SK-N-SH treated with all-trans-retinoic acid at 6 μM for 48 hours (cell line): ENCODE measurements around the gene OR2AT4.

Experiments used
- ARNTL ChIP-seq: fragments of 450-650 bp; formaldehyde crosslinking; IDR thresholded peaks from 2 replicates; pipeline ENCODE4 v1.5.0; 2020; ENCODE audit warnings: low read depth, mild to moderate bottlenecking, moderate library complexity, borderline replicate concordance
- BACH2 ChIP-seq: fragments of 250-450 bp; sonication (Bioruptor Pico); IDR thresholded peaks from 2 replicates; pipeline ENCODE4 v1.9.0; 2021; ENCODE audit warnings: mild to moderate bottlenecking, borderline replicate concordance
- CSDC2 ChIP-seq: fragments of 250-450 bp; sonication (Bioruptor Pico); IDR thresholded peaks from 2 replicates; pipeline ENCODE4 v1.5.0; 2020; ENCODE audit warnings: mild to moderate bottlenecking, moderate library complexity
- GLIS3 ChIP-seq: fragments of 250-450 bp; sonication (Bioruptor Pico); IDR thresholded peaks from 2 replicates; pipeline ENCODE4 v1.5.0; 2020; ENCODE audit warnings: mild to moderate bottlenecking, moderate library complexity
- OSR1 ChIP-seq: fragments of 250-450 bp; sonication (Bioruptor Pico); IDR thresholded peaks from 2 replicates; pipeline ENCODE4 v1.8.0; 2022; ENCODE audit warnings: moderate library complexity, mild to moderate bottlenecking, inconsistent platforms
- RARB ChIP-seq: fragments of 250-450 bp; sonication (Bioruptor Pico); IDR thresholded peaks from 2 replicates; pipeline ENCODE4 v1.8.0; 2021; ENCODE audit warnings: mild to moderate bottlenecking, moderate library complexity
- ZFP3 ChIP-seq: fragments of 250-450 bp; sonication (Bioruptor Pico); IDR thresholded peaks from 2 replicates; pipeline ENCODE4 v1.5.0; 2020; ENCODE audit warnings: mild to moderate bottlenecking, moderate library complexity
- ZFP30 ChIP-seq: fragments of 450-650 bp; formaldehyde crosslinking; IDR thresholded peaks from 2 replicates; pipeline ENCODE4 v1.5.0; 2022; ENCODE audit warnings: mild to moderate bottlenecking, moderate library complexity
- ZNF70 ChIP-seq: fragments of 450-650 bp; formaldehyde crosslinking; IDR thresholded peaks from 2 replicates; pipeline ENCODE4 v1.5.0; 2020; ENCODE audit warnings: mild to moderate bottlenecking, moderate library complexity
- TF ChIP-seq, protein P1 (sequence below): fragments of 250-450 bp; sonication (Bioruptor Pico); IDR thresholded peaks from 2 replicates; pipeline ENCODE4 v1.5.1; 2020; ENCODE audit warnings: low read depth, mild to moderate bottlenecking, moderate library complexity
- TF ChIP-seq, protein P2 (sequence below): fragments of 250-450 bp; sonication (Bioruptor Pico); IDR thresholded peaks from 2 replicates; pipeline ENCODE4 v1.8.0; 2021; ENCODE audit warnings: low read depth, mild to moderate bottlenecking, moderate library complexity, borderline replicate concordance
- TF ChIP-seq, protein P3 (sequence below): fragments of 250-450 bp; sonication (Bioruptor Pico); IDR thresholded peaks from 2 replicates; pipeline ENCODE4 v1.8.0; 2020; ENCODE audit warnings: mild to moderate bottlenecking, moderate library complexity, borderline replicate concordance

DNA sequence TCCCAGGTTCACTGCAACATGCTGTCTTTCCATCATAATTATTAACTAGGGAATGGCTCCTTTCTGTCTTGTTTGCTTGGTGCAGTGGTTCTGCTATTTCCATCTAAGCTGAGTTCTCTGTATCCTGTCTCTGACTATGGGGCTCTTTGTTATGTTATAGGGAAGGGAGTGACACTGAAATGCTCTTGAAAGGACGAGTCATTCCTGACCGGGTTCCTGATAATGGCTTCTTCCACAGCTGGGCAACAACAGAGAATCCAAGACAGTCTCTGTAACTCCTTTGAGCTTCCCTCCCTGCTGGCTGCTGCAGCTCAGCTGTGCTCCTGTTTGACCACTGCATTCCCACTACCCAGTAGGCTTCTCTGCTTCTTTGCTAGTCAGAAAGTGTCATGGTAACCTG, 24.1 kb downstream of the OR2AT4 start:
- no peak for TF ChIP-seq BACH2
- no peak for TF ChIP-seq ZFP3 (CRISPR knock-in tag)
- TF ChIP-seq GLIS3 (CRISPR knock-in tag), result no peak
- no peak for TF ChIP-seq ARNTL (CRISPR knock-in tag)
- TF ChIP-seq, protein P1, sequence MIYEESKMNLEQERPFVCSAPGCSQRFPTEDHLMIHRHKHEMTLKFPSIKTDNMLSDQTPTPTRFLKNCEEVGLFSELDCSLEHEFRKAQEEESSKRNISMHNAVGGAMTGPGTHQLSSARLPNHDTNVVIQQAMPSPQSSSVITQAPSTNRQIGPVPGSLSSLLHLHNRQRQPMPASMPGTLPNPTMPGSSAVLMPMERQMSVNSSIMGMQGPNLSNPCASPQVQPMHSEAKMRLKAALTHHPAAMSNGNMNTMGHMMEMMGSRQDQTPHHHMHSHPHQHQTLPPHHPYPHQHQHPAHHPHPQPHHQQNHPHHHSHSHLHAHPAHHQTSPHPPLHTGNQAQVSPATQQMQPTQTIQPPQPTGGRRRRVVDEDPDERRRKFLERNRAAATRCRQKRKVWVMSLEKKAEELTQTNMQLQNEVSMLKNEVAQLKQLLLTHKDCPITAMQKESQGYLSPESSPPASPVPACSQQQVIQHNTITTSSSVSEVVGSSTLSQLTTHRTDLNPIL (CRISPR knock-in tag), result no peak
- no peak for TF ChIP-seq ZFP30 (CRISPR knock-in tag)
- TF ChIP-seq RARB (CRISPR knock-in tag), result no peak
- TF ChIP-seq, protein P2, sequence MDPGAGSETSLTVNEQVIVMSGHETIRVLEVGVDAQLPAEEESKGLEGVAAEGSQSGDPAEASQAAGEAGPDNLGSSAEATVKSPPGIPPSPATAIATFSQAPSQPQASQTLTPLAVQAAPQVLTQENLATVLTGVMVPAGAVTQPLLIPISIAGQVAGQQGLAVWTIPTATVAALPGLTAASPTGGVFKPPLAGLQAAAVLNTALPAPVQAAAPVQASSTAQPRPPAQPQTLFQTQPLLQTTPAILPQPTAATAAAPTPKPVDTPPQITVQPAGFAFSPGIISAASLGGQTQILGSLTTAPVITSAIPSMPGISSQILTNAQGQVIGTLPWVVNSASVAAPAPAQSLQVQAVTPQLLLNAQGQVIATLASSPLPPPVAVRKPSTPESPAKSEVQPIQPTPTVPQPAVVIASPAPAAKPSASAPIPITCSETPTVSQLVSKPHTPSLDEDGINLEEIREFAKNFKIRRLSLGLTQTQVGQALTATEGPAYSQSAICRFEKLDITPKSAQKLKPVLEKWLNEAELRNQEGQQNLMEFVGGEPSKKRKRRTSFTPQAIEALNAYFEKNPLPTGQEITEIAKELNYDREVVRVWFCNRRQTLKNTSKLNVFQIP (CRISPR knock-in tag), result no peak
- TF ChIP-seq ZNF70 (CRISPR knock-in tag), result no peak
- no peak for TF ChIP-seq OSR1
- TF ChIP-seq, protein P3, sequence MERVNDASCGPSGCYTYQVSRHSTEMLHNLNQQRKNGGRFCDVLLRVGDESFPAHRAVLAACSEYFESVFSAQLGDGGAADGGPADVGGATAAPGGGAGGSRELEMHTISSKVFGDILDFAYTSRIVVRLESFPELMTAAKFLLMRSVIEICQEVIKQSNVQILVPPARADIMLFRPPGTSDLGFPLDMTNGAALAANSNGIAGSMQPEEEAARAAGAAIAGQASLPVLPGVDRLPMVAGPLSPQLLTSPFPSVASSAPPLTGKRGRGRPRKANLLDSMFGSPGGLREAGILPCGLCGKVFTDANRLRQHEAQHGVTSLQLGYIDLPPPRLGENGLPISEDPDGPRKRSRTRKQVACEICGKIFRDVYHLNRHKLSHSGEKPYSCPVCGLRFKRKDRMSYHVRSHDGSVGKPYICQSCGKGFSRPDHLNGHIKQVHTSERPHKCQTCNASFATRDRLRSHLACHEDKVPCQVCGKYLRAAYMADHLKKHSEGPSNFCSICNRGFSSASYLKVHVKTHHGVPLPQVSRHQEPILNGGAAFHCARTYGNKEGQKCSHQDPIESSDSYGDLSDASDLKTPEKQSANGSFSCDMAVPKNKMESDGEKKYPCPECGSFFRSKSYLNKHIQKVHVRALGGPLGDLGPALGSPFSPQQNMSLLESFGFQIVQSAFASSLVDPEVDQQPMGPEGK, result no peak
- TF ChIP-seq CSDC2, result no peak
